ENCODE results near the gene CDH23.
A peak's percentile ranks its signal among the peaks of the same experiment; 100 is the strongest.

CDH23 gene

GRCh38 chr10:71838264-71839211 lies 441.8 kb downstream of the CDH23 start:
- DNase-seq (ENCODE audit: low spot score): peak; percentile 99

DNA sequence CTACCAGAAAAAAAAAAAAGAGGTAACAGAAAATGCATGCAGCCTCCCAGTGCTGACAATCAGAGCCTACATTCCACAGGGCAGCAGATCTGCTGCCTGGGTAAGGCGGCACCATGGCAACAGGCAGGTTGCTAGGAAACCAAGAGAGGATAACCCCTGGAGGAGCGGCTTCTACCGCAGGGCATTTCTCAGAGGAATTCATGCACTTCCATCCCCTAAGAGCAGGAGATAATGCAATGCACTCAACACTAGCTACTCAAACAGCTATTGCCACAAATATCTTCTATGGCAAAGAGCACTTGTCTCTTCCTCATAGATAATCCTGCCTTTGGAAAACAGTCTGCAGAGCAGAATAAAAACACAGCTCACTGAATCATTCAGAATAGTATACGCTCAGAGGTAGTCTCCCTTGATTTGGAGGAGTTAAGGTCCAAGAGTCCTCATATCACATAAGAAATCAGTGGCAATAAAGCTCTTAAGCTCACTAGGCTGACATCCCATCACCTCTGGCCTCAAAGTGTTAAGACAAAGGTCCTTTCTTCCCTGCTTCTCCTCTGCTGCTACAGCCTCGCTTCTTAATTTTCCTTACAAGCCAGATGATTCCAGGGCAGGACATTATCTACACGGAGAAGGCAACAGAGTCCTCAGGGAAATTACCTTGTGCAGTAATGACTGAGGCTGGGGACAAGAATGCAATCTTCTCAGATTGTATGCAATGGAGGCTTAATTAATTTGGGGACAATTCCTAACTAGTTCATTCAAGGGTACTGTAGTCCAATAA lies 443.6 kb downstream of the CDH23 start:
- DNase-seq (ENCODE audit: low spot score): peak; percentile 98

- no peak for DNase-seq (ENCODE audit: low spot score)
These were observed 444.2 kb downstream of the CDH23 start for GRCh38 chr10:71840958-71841335.

- no peak for DNase-seq (ENCODE audit: low spot score)
These were observed 445.7 kb downstream of the CDH23 start for GRCh38 chr10:71842422-71842821.

GRCh38 chr10:71842856-71843686 lies 446.4 kb downstream of the CDH23 start:
- no peak for DNase-seq (ENCODE audit: low spot score)

DNA sequence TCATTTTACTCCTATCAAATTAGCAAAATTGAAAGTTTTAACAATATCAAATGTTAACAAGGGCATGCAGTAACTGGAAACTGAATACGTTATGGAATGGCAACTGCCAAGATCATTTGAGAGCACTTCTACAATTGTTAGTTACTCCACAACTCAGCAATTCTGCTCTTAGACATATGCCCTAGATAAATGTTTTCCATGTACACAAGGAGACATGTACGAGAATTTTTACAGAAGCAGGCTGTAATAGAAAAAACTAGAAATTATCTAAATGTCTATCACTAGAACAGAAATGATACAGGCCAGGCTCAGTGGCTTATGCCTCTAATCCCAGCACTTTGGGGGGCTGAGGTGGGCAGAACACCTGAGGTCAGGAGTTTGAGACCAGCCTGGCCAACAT lies 447.4 kb downstream of the CDH23 start:
- no peak for DNase-seq (ENCODE audit: low spot score)

DNA sequence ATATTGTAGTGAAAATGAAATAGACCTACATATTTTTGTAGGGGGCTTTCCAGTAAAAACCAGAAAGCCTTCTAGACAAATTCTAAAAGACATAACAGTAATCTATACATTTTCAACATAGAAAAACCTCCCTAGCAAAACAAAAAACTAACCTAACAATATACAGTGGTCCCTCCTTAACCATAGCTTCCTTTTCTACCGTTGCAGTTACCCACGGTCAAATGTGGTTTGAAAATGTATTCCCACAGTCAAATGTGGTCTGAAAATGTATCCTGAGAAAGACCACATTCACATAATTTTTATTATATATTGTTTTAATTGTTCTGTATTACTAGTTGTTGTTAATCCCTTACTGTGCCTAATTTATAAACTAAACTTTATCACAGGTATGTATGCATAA lies 448.0 kb downstream of the CDH23 start:
- no peak for DNase-seq (ENCODE audit: low spot score)

GRCh38 chr10:71845410-71846405 lies 449.0 kb downstream of the CDH23 start:
- peak; percentile 37 for DNase-seq (ENCODE audit: low spot score)

DNA sequence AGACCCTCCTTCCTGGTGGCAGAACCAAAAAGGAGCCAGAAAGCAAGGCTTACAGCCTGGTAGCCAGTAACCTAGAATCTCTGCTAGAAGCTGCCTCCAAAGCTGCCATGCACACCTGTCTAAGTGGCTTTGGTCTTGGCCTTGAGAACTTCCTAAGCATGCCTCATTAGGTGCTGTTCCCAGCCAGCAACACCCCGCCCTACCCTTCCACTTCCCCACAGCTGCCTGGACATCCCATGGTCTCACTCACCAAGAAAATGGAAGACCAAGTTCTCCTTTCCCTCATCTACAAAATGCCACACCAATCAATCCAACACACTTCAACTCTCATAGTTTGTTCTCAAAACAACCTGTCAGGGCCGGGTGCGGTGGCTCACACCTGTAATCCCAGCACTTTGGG lies 450.1 kb downstream of the CDH23 start:
- DNase-seq (ENCODE audit: low spot score): no peak

DNA sequence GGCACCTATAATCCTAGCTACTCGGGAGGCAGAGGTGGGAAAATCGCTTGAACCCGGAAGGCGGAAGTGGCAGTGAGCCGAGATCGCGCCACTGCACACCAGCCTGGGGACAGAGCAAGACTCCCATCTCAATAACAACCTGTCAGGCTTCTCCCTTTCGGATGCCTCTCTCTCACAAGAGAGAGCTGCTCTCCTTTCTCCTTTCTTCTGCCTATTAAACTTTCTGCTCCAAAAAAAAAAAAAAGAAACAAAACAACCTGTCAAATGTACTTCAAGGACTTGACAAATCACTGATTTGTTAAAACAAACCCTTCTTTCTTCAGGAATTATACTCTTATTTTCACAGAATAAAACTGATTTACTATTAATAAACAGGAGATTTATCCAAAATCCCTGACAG lies 450.7 kb downstream of the CDH23 start:
- DNase-seq (ENCODE audit: low spot score): no peak

DNA sequence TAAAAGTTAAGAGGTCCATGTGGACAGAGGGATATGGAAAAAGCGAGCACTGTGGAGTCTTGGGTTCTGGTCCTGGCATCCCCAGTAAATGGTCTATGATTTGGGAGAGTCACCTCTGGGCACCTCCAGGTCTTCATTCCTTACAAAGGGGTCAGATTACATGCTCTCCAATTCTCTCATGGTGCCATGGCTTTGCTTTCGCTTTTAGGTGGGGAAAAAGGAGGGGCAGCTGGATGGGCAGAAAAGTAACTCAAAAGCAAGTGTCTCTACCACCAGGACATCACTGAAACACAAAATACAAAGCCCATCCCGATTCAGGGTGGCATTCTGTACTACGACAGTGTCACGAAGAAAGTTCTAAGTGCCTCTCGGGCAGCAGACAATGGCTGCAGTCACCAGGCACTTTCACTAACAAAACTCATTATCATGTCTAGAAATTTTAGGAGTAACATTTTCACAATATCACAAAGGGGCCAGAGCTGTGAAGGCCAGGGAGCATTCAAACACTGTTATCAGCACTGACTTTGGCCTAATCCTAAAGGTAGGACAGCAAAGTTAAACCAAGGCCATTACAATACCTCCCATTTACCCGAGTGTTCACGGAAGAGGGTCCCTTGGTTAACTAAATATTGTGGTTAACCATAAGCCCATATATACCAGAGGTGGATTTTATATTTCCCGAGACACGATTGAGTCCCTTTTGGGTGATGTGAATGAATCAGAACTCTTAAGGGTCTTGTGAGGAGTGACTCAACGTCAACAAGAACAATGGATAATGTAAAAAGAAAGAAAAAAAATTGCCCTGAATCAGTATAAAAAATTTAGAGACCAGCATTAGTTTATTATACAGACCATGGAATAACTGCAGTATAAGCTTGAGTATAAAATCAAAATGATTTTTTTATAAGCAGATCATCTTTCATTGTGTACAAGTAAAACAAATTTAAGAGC lies 451.9 kb downstream of the CDH23 start:
- DNase-seq (ENCODE audit: low spot score): peak; percentile 66

GRCh38 chr10:71849461-71849908 lies 452.8 kb downstream of the CDH23 start:
- no peak for DNase-seq (ENCODE audit: low spot score)

GRCh38 chr10:71850021-71850742 lies 453.5 kb downstream of the CDH23 start:
- DNase-seq (ENCODE audit: low spot score): peak; percentile 30

DNA sequence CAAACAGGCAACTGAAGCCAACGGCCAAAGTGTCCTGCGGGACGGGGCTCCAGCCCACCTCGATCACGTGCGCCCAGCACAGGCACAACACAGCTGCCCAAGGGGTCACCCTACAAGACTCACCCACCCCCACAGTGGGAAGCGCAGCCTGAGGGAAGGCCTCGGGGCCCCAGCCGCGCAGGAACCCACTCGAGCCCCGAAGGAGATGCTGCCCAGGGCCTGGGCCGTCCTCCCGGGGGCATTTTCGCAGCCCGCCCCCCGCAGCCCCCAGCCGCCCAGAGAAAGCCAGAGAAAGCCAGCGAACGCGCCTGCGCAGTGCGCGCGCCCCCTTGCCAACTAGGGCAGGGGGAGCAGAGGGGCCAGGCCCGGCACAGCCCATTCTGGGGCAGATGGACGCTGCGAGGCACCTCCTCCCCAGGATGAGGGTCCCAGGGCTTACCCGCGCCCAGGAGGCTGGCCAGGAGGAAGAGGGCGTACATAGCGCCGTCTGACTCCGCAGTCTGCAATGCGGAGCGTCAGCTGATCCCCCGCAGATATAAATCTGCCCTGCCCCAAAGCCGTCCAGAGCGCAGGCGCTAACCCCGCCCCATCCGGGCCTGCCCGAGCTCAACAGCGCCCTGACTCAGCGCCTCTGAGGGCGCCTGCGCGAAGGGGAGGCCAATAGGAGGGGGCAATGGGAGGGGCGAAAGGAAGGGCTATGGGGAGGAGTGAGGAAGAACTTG lies 454.2 kb downstream of the CDH23 start, which contains the start of gene PSAP:
PSAP (minus strand) TSS at position 509 of the 722 bp plus-strand sequence; CDS start at position 479, 30 bp downstream.
- peak; percentile 99 for DNase-seq (ENCODE audit: low spot score)

DNA sequence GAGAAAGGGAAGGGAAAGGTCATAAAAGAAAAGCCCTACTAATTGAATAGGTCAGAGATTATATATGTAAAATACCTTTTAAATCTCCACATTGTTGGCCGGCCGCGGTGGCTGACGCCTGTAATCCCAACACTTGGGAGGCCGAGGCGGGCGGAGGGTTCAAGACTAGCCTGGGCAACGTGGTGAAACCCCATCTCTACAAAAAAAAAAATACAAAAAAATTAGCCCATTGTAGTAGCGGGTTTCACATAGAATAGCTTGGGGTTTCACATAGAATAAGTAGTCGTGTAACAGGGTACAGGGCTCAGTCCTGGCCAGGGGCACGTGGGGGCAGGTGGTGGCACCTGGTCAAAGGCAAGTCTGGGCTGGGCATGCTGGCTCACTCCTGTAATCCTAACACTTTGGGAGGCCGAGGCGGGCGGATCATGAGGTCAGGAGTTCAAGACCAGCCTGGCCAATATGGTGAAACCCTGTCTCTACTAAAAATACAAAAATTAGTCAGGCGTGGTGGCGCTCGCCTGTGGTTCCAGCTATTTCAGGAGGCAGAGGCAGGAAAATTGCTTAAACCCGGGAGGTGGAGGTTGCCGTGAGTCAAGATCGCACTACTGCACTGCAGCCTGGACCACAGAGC lies 454.9 kb downstream of the CDH23 start:
- peak; percentile 39 for DNase-seq (ENCODE audit: low spot score)

DNA sequence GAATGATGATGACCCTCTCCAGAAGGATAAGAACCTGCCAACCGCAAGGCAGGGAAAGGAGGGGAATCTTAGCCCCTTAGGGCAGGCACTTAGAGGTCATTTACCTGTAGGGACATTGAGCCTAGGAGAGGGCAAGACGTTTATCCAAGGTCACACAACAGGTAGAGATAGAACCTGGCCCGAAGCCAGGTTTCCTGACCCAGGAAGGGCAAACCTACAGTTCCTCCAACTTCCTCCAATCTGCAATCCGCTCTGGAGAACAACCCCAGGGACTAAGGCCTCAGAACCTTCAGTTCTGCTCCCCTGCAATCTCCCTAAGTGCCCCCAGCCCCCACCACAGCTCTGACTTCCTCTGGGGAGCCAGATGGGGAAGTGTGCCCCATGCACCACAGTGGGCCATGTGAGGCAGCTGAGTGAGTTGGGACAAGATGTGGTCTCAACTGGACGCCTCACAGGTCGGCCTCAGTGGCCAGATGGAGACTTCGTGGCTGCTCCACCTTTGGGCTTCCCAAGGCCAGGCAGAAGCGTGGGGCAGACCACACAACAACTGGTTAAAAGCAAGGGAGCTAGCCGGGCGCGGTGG lies 455.7 kb downstream of the CDH23 start:
- DNase-seq (ENCODE audit: low spot score): no peak

- no peak for DNase-seq (ENCODE audit: low spot score)
These were observed 457.3 kb downstream of the CDH23 start for GRCh38 chr10:71854031-71854430.

All from kidney tubule cell (primary cell).